ENCODE results near the gene HS3ST4.

DNA sequence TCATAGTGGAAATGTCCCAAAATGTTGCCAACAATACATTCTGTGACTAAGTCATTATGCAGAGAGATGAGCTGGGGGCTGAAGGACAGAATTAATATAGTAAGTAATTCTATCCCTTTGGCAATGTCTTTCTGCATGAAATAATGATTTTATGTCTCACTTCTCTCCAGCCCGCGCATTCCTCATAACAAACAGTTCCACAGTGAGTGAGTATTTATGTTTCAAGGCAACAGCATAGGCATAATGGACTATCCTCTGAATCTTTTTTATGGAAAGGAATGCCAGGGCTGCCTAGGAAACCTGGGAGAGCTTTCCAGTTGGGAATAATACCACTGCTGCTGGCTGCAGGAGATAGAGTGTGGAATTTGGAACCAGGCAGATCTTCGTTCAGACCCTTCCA lies 477.7 kb downstream of the HS3ST4 start:
- TF ChIP-seq, protein P1, sequence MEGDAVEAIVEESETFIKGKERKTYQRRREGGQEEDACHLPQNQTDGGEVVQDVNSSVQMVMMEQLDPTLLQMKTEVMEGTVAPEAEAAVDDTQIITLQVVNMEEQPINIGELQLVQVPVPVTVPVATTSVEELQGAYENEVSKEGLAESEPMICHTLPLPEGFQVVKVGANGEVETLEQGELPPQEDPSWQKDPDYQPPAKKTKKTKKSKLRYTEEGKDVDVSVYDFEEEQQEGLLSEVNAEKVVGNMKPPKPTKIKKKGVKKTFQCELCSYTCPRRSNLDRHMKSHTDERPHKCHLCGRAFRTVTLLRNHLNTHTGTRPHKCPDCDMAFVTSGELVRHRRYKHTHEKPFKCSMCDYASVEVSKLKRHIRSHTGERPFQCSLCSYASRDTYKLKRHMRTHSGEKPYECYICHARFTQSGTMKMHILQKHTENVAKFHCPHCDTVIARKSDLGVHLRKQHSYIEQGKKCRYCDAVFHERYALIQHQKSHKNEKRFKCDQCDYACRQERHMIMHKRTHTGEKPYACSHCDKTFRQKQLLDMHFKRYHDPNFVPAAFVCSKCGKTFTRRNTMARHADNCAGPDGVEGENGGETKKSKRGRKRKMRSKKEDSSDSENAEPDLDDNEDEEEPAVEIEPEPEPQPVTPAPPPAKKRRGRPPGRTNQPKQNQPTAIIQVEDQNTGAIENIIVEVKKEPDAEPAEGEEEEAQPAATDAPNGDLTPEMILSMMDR (IDR thresholded peaks at IDR 0.05): no peak
- no peak for TF ChIP-seq POLR2A (IDR thresholded peaks at IDR 0.05)
